Right renal pelvis (tissue), 4 donors: ENCODE measurements around the gene KCNC3. TPM values are rescaled to one million over a fixed set of nuclear protein-coding genes. Genes with fewer than 3 reads are reported as not detected.
A peak's percentile ranks its signal among the peaks of the same experiment; 100 is the strongest.

Source experiments
- DNase-seq, 4 donors: peaks; one replicate each; pipeline ENCODE4 v3.0.0-alpha.2; 2013; ENCODE audit warnings: low read depth in 4 of 4, low spot score in 3 of 4, missing footprints in 1 of 4
- polyA plus RNA-seq, 4 donors: library from polyadenylated mRNA; unstranded; fragments of 120-200 nt; gene quantifications; one replicate each; pipeline ENCODE4 v1.2.1, GENCODE V29; 2013; ENCODE audit not compliant: insufficient read length in 4 of 4

KCNC3 gene
- polyA plus RNA-seq: 10 to 100 TPM; 31.9 to 52.4 (median 36.7) TPM

DNA sequence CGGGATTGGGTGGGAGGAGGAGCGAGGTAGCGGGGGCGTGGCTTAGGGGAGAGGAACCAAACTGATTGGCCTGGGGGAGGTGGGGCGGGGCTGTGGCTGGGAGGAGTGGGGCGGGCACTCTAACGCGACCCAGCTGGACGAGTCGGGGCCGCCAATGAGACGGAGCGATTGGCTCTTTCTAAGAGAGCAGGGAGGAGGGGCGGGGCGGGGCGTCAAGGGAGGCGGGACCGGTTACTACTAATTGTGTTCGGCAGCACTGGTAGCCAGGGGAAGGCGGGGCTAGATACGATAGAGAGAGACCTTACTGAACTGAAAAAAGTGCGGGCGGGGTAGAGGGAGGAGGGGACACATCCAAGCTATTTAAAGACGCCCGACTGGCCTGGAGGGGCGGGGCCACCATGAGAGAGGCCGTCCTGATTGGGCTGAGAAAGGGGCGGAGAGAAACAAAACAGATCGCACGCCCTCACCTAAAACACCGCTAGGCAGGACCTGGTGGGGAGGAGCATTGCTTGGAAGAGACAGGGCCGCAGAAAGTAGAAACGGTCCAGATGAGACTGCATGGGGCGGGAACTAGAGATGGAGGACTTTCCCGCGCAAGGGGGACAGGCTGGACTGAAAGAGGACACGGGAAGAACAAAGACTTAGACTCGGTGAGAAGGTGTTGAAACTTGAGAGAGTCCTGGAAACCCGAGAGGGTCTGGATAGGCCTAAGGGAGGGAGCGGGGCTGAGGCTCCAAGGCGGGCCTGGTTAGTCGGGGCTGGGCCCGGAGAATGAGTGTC, at the start of gene KCNC3:
KCNC3 (minus strand) TSS at position 232 of the 780 bp plus-strand sequence. CDS start 295 bp downstream, outside the sequence.
- DNase-seq: peak; percentile 92 to 97 (median 96)

- no peak for DNase-seq
Observed at GRCh38 chr19:50378863-50379236, 49.7 kb upstream of the KCNC3 start.

GRCh38 chr19:50378169-50378862, 49.1 kb upstream of the KCNC3 start:
- DNase-seq: no peak

GRCh38 chr19:50377517-50377916, 48.3 kb upstream of the KCNC3 start:
- DNase-seq: no peak

DNA sequence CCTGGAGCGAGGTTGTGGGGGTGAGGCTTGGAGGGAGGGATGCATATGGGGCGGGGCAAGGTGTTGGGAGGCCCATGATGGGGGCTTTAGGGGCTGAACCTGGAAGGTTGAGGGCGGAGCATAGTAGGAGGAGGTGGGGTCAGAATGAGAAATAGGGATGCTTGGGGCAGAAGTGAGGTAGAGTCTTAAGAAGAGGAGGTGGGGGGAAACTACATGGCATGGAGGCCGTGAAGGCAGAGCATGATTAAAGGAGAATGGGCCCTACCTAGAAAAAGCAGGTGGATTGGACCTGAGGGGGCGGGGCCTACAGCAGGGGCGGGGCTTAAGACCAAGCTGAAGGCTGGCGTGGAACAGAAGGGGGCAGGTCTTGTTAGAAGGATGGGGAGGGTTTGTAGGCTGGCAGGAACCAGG, 47.9 kb upstream of the KCNC3 start:
- no peak for DNase-seq

GRCh38 chr19:50376166-50377050, 47.2 kb upstream of the KCNC3 start, which contains the start of gene NR1H2:
Gene NR1H2 (plus strand): TSS chr19:50376457. CDS start chr19:50377606, 1,149 bp downstream.
- peak; percentile 91 to 95 (median 92) for DNase-seq

DNA sequence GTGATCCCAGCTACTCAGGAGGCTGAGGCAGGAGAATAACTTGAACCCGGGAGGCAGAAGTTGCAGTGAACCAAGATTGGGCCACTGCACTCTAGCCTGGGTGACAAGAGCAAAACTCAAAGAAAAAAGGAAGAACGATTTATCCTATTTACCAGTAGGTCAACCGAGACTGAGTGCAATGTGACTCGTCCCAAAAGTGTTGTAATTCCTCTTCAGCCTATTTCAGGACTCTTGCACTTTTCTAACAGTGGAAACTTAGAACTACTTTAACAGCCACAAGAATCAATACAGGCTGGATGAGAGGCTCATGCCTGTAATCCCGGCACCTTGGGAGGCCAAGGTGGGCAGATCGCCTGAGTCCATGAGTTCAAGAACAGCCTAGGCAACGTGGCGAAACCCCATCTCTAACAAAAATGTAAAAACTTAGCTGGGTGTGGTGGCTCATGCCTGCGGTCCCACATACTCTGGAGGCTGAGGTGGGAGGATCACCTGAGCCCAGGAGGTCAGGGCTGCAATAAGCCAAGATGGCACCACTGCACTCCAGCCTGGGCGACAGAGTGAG, 42.8 kb upstream of the KCNC3 start:
- no peak for DNase-seq

DNA sequence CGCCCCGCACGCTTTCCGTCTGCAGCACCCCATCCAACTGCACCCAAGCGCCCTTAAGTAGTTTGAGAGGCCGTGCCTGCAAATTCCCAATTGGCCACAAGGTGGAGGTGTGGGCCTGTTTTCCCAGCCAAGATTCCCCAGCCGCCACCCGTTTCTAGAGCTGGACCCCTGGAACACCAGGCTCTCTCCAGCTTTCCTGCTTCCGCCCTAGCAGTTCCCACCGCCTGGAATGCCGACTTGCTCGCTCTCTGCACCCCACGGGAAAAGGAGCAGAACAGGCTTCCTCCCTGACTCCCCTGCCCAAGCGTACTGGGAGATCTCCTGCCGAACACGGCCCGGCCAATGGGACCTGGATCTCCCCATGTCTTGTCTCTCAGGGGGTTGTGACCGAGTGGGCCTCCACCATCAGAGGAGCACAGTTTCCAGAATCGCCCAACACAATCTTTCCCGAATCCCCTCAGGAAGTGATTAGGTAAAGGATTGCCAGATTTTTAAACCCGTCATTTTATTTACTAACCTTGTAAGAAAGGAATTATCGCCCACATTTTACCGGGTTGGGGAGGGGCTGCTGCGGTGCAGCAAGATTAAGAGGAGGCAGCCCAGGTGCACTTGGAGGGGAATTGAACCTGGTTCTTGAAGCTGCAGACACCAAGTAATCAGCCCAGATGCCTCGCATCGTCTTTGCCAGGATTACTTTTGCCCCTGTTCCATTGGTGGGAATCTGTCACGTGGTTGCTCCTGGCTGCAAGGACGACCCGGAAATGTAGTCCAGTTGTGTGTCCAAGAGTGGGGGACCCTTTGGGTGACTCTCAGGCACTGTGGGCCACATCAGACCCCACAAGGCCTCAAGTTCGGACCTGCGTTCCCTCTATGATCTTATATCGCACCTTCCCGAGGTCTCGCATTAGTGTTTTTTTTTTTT, 39.7 kb upstream of the KCNC3 start:
- peak in 3 of 4 donors; percentile 69 to 77 (median 72) for DNase-seq

DNA sequence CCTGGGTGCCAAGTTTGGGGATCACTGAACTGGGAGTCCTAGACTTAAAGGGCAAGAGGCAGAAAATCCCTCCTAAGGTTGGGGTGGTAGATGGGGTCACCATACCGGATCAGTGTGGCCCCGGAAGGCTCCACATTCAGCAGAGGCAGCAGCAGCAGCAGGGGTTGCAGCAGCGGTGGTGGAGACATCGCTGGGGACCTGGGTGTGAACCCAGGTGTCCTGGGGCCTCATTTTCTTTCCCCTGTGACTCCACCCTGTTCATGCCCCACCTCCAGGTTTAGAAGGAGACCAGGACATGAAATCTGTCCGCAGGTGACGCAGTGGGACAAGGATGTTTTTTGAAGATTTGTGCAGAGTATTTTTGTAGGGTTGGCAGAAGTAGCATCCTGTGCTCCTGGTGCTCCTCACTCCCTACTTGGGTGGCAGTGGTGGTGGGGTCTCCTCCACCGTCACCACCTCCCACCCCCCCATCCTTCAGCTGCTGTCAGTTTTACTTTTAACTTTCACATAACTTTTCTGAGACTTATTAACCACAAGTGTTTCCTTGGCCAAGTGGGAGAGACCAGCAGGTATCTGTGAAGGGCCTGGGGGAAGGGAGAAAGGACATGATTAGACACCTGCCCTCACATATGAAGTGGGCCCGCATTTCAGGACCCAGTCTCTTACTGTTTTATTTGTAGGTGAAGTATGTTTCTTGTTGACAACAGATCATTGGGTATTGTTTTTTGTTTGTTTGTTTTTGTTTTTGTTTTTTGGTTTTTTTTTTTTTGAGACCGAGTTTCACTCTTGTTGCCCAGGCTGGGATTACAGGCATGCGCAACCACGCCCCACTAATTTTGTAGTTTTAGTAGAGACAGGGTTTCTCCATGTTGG, 36.5 kb upstream of the KCNC3 start, which contains the start of gene NAPSA:
NAPSA (minus strand) TSS at position 206 of the 873 bp plus-strand sequence; CDS start at position 188, 18 bp downstream.
- DNase-seq: no peak

DNA sequence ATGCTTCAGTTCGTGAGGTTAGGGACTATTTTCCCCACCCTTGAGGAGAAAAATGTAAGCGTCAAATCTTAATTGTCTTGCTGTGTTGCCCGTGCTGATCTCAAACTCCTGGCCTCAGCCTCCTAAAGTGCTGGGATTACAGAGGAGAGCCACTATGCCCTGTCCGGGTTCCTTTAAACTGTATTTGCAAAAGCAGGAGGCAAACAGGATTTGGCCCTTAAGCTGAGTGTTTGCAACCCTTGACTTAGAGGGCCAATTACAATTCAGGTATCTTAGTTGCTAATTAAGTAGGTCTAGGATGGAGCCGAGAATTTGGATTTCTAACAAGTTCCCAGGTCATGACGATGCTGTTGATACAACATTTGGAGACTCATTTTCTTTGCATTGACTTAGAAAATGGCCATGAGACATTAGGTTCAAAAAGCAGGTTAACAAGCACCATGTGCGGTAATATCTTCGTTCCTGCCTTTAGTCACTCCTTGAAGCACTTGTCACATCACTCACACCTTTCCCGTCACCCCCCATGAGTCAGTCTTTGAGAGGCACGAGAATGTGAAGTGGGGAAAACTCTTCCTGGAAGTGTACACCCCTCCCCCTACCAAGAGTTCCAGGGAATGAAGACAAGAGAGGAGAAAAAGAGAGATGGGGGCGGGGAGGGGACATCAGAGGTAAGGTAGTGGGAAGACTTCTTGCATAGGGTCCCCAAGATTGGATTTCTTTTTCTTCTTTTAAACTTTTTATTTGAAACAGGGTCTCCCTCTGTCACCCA, 33.7 kb upstream of the KCNC3 start:
- no peak for DNase-seq

DNA sequence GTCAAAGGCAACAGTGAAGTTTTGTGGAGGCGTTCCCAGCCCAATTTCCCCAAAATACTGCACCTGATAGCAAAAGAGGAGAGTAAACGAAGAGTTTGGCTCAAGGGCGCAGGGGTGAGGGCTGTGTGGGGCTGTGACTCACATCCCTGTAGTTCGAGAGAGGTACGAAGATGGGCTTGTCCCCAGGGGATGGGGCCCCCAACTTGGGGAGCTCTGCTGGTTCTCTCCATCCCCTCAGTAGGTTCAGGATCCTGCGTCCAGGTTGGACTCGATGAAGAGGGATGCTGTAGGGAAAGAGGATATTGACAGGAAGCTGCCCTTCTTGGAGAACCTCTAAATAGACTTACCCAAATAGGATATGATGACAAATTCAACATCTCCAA, 32.8 kb upstream of the KCNC3 start:
- no peak for DNase-seq

GRCh38 chr19:50361290-50362029, 32.3 kb upstream of the KCNC3 start:
- DNase-seq: no peak

DNA sequence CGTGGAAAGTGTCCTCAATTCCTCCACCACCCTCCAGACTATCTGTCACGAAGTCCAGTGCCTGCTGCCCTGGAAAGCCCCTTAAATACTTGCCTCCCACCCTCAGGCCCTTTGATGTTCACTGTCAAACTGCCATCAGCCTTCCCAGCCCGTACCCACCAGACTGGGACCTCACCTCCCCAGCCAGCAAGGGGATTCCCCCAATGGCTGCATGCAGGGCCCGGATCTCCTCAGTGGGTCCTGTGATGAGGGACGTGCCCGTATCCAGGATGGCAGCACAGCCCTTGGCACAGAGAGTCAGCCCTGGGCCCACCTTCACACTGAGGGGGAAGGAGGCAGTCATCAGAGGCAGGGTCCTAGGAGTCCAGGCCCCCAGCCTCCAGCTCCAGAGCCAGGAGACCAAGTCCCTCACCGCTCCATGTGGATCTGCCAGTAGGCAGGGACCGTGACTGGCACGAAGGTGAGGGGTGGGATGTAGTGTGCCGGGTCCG, 30.2 kb upstream of the KCNC3 start:
- DNase-seq: no peak

DNA sequence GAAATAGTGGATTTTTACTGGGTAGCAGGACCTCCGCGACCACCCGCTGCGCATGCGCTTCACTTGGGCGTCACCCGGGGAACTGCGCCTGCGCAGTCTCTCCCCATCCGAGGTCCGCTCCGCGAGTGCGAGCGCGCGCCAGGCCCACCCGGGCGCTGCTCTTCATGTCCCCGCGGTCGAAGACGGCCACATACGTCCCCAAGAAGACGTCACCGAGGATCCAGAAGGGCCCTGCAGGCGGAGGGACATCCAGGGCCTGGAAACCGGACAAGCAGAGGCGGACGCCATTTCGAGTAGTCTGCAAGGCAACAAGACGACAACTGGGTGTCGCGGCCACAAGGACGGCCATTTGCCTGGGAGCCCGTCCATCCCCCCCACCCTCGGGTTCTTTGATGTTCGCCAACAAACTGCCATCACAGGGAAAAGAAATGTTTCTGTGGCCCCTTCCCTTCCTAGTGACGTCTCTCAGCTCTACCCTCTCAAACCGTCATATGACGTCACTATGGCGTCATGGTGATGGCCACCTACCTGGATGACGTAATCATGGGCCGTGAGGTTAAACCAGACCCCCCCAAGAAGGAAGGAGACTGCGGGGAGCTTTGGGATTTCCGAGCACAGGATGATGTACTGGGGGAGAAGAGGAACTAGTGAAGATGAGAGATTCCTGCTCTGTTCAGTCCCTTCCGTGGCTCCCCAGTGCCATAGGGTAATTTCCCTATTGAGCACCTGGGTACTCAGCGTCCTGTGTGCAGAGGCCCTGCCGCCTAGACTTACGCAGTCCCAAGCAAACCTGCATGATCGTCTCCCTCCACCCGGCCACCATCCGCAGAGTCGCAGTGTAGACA, 29.5 kb upstream of the KCNC3 start:
- DNase-seq: peak in 3 of 4 donors; percentile 48 to 81 (median 52)

DNA sequence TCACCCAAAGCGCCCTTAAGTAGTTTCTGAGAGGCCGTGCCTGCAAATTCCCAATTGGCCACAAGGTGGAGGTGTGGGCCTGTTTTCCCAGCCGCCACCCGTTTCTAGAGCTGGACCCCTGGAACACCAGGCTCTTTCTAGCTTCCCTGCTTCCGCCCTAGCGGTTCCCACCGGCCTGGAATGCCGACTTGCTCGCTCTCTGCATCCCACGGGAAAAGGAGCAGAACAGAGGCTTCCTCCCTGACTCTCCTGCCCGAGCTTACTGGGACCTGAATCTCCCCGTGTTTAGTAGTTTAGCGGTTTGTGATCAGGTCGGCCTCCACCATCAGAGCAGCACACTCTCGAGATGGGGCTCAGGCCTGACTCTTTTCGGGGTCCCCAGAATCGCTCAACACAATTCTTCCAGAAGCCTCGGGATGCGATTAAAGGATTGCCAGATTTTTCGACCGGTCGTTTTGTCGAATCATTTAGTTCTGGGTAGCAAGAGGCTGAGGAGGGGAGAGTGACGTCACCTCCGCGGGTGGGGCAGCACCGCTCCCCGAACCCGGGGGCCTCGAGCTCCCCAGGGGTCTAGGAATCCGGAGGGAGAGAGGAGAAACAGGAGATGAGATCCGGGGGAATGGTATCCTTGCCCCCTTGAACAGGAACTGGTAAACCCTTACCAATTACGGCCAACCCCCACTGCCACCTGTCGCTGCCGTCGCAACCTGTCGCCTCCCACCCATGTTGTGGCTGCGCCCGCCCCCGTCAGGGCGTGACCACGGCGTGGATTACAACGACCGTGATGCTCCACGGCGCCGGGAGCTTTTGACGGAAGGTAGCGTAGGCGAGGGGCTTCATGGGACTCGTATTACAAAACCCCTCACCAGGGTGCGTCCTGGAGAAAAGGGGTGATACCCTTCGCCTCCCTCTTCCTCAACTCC, 28.3 kb upstream of the KCNC3 start:
- peak in 2 of 4 donors; percentile 56 to 59 for DNase-seq
